Sciatic nerve (tissue), 2 donors: ENCODE results near the gene PRKG1. TPM values are rescaled to one million over a fixed set of nuclear protein-coding genes. Genes with fewer than 3 reads are reported as not detected.

Experiments used
- ATAC-seq: fragments of 200-7000 bp; cut with Tn5 transposase; one replicate; pipeline ENCODE4 v1.9.1; 2020; ENCODE audit warnings: mild to moderate bottlenecking, moderate library complexity
- DNase-seq: peaks from one replicate; pipeline ENCODE4 v3.0.0-alpha.2; 2020; ENCODE audit warnings: low spot score
- intact Hi-C: fragments of 100-400 bp; cut with DNase I; formaldehyde crosslinking; loops from one replicate; pipeline ENCODE4 v1.14.2; 2022
- total RNA-seq: library from RNA; stranded (reverse); fragmentation: NEBNext Ultra II Directional; extraction: Animal tissue kit (Norgen Biotek cat#: 25700); gene quantifications from one replicate; pipeline ENCODE4 v1.2.1, GENCODE V29; 2021
- donor health status: DM: no; HTN: no; CAD: no.
- donor health status: DM: no; HTN: no; CAD: no.

PRKG1 gene
- total RNA-seq, 1 donor from 2014 or later: 20.0 TPM

GRCh38 chr10:51291961-51292360, 217.7 kb downstream of the PRKG1 start:
- intact Hi-C loops: no loop called here
- DNase-seq: no peak
- ATAC-seq: no peak

GRCh38 chr10:51297438-51297837, 223.2 kb downstream of the PRKG1 start:
- no peak for DNase-seq
- intact Hi-C loops: no loop called here
- no peak for ATAC-seq

DNA sequence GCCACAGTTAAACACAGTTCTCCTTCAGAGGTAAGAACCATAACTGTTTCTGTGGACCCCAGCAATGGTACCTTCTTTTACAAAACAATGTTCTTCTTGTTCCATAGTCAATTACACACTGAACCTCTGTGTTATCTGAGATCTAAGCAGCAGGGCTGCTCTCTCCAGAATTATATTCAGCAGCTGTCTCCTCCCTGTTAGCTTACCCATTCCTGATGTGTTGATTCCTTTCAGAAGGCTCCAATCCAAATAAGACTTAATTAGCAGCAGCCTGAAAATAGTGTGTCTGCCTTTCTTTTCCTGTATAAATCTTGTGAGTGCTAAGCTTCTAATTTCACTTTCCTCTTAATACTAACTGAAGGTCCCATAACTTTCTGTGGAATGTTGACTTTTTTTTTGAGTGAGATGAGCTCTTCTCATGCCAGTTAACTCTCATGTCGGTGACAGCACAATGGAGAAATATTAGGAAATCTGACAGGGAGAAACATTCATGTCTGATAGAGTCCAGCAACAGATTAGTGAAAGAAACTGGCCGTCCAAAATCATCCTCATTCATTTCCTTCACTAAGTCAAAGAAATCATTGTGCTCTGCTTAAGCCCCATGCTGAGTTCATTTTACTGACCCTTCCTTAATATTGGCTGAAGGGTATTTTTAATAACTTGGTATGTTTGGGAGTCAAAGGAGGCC, 226.5 kb downstream of the PRKG1 start:
- DNase-seq (no peak), ATAC-seq (peak; percentile 75)
- intact Hi-C loops: no loop called here

DNA sequence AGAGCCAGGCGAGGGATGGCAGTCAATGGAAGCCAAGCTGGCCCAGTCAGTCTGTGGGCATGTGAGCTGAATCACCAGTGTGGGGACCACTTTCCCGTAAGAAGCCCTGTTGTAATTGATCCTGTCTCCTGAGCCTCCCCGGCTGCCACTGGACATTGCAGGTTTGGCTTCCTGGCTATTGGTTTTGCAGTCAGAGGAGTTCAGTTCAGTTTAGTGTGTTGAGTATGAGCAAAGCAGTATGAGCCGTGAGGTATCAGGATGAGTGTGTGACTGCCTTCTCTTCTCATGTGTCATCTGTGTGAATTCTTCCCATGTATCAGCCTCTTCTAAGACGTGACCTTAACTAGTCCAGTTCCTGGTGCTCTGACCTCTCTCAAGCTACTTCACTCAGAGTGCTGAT, 227.4 kb downstream of the PRKG1 start:
- ATAC-seq (peak; percentile 69), DNase-seq (no peak)
- intact Hi-C loops: no loop called here

- DNase-seq: no peak
- peak; percentile 57 for ATAC-seq
- intact Hi-C loops: no loop called here
Measured at GRCh38 chr10:51302316-51302715, 228.0 kb downstream of the PRKG1 start.

GRCh38 chr10:51308116-51308515, 233.8 kb downstream of the PRKG1 start:
- DNase-seq: no peak
- no peak for ATAC-seq
- intact Hi-C loops: no loop called here

GRCh38 chr10:51311228-51311627, 236.9 kb downstream of the PRKG1 start:
- no peak for DNase-seq
- no peak for ATAC-seq
- intact Hi-C loops: no loop called here

- DNase-seq: no peak
- intact Hi-C loops: no loop called here
- no peak for ATAC-seq
Measured at GRCh38 chr10:51312817-51313216, 238.5 kb downstream of the PRKG1 start.

GRCh38 chr10:51313251-51313650, 239.0 kb downstream of the PRKG1 start:
- ATAC-seq (no peak), DNase-seq (no peak)
- intact Hi-C loops: no loop called here

- ATAC-seq: no peak
- no peak for DNase-seq
- intact Hi-C loops: no loop called here
Measured at GRCh38 chr10:51313773-51314478, 239.6 kb downstream of the PRKG1 start.

- intact Hi-C loops: no loop called here
- no peak for DNase-seq
- ATAC-seq: no peak
Measured at GRCh38 chr10:51314481-51314880, 240.2 kb downstream of the PRKG1 start.

GRCh38 chr10:51318399-51319172, 244.3 kb downstream of the PRKG1 start:
- intact Hi-C loops: no loop called here
- no peak for DNase-seq
- ATAC-seq: no peak

GRCh38 chr10:51319173-51319435, 244.8 kb downstream of the PRKG1 start:
- intact Hi-C loops: no loop called here
- DNase-seq (no peak), ATAC-seq (no peak)

DNA sequence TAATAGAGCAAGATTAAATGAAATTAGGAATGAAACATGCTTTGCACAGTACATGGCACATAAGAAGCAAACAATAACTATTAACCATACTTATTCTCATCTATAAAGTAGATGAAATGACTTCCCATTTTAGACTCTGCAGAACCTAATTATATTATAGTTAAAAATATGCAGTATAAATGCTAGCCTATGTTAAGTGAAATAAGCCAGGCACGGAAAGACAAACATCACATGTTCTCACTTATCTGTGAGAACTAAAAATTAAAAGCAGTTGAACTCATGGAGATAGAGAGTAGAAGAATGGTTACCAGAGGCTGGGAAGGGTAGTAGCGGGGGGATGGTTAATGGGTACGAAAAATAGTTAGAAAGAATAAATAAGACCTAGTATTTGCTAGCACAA, 247.0 kb downstream of the PRKG1 start:
- no peak for DNase-seq
- intact Hi-C loops: no loop called here
- no peak for ATAC-seq

- no peak for DNase-seq
- ATAC-seq: peak; percentile 81
- intact Hi-C loops: no loop called here
Measured at GRCh38 chr10:51321980-51322379, 247.7 kb downstream of the PRKG1 start.

- no peak for ATAC-seq
- intact Hi-C loops: no loop called here
- DNase-seq: no peak
Measured at GRCh38 chr10:51325649-51326048, 251.4 kb downstream of the PRKG1 start.

- no peak for DNase-seq
- intact Hi-C loops: no loop called here
Measured at GRCh38 chr10:51326174-51326573, 251.9 kb downstream of the PRKG1 start.

DNA sequence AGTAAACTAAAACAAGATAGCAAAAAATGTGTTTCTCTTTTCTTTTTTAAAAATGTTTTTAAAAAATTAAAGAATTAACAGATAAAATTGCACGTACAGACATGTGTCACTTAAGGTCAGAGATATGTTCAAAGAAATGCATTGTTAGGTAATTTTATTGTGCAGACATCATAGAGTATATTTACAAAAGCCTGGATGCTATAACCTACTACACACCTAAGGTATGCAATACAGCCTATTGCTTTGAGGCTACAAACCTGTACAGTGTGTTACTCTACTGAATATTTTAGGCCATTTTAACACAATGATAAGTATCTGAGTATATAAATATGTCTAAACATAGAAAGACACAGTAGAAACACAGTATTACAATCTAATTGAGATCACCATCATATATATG, 253.1 kb downstream of the PRKG1 start:
- ATAC-seq (no peak), DNase-seq (no peak)
- intact Hi-C loops: no loop called here

More at GRCh38 chr10:51326174-51326573, 251.9 kb downstream of the PRKG1 start:
- no peak for ATAC-seq

DNA sequence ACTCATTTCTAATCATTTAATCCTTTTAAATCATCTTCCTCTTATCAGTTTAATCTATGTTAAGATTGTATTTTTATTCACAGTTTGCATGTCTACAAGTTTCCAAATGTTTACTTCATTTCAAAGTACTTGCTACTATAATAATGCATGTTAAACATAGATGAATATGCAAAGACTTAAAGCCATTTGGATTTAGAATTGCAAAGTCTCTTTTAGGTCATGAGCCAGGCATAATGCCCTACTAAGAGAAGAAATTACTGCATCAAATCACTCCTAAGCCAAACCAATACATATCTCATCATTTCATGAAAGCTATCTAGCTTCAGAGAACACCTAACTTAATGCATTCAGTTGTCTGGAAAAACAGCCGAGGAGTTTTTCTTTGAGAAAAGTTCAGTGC, 266.1 kb downstream of the PRKG1 start:
- ATAC-seq (no peak), DNase-seq (no peak)
- intact Hi-C loops: no loop called here

DNA sequence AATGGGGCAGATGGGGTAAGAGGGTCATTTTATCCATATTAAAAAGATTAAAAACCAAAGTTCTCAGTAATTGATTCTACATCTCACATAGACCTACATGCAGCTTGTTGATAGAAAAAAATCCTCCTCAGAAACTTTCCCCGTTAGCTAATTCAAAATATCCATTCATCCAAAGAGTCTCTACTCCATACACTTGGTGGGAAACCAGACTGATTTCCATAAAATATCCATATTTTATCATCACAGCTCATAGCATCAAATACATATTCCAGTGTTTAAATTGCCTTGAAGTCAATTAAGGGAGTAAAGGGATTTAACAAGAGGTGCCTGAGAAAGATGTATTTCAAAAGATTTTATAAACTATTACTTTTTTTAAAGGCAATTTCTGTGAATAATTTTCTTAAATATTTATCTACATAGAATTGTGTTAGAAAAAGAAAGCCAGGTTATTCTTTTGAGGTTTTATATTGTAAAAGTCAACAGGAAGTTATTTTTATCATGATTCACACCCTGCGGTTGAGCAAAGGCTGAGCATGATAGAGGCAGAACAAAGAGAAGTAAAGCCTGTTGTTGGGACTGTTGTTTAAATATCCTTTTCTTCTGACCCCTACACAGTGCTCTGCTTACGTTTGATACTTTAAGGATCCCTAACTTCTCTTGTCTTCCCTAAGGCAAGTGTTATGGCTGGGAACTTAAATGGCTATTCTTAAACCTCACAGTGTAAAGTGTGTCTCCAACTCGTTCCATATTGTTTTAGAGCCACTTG, 266.7 kb downstream of the PRKG1 start:
- intact Hi-C loops: no loop called here
- DNase-seq: no peak
- no peak for ATAC-seq
